ENCODE data around the gene KIF2A.

- TF ChIP-seq POLR2A (IDR thresholded peaks at IDR 0.05) = no peak
- TF ChIP-seq, protein P1, sequence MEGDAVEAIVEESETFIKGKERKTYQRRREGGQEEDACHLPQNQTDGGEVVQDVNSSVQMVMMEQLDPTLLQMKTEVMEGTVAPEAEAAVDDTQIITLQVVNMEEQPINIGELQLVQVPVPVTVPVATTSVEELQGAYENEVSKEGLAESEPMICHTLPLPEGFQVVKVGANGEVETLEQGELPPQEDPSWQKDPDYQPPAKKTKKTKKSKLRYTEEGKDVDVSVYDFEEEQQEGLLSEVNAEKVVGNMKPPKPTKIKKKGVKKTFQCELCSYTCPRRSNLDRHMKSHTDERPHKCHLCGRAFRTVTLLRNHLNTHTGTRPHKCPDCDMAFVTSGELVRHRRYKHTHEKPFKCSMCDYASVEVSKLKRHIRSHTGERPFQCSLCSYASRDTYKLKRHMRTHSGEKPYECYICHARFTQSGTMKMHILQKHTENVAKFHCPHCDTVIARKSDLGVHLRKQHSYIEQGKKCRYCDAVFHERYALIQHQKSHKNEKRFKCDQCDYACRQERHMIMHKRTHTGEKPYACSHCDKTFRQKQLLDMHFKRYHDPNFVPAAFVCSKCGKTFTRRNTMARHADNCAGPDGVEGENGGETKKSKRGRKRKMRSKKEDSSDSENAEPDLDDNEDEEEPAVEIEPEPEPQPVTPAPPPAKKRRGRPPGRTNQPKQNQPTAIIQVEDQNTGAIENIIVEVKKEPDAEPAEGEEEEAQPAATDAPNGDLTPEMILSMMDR (IDR thresholded peaks at IDR 0.05) = no peak
These were observed 1.1 kb downstream of the KIF2A start for GRCh38 chr5:62306896-62307689.

Measured in body of pancreas (tissue), 4 donors.